Neural progenitor cell (in vitro differentiated cells): ENCODE measurements around the gene CUL1. TPM values are rescaled to one million over a fixed set of nuclear protein-coding genes. Genes with fewer than 3 reads are reported as not detected.

Experiments used
- DNase-seq: peaks from one replicate; pipeline ENCODE4 v3.0.0-alpha.2; 2016; ENCODE audit warnings: low spot score
- H2AFZ ChIP-seq: fragments of 200-600 bp; sonication (generic); replicated peaks from 2 replicates; pipeline ENCODE4 v1.6.1; 2016; ENCODE audit warnings: antibody characterized with exemption
- H3F3A ChIP-seq: fragments of 200-600 bp; sonication (generic); 2 replicates; pipeline ENCODE4 v1.6.1; 2016; ENCODE audit warnings: antibody characterized with exemption, low read depth
- H3K27ac ChIP-seq: fragments of 200-600 bp; sonication (generic); 2 replicates; pipeline ENCODE4 v1.5.1; 2016; ENCODE audit warnings: mild to moderate bottlenecking
- H3K27me3 ChIP-seq: fragments of 200-600 bp; sonication (generic); 2 replicates; pipeline ENCODE4 v1.6.1; 2016; ENCODE audit warnings: mild to moderate bottlenecking, moderate library complexity
- H3K36me3 ChIP-seq: fragments of 200-600 bp; sonication (generic); 2 replicates; pipeline ENCODE4 v1.5.1; 2016
- H3K4me1 ChIP-seq: fragments of 200-600 bp; sonication (generic); 2 replicates; pipeline ENCODE4 v1.6.1; 2016; ENCODE audit warnings: mixed run types
- H3K4me2 ChIP-seq: fragments of 200-600 bp; sonication (generic); 2 replicates; pipeline ENCODE4 v1.6.1; 2016
- H3K4me3 ChIP-seq: fragments of 200-600 bp; sonication (generic); 2 replicates; pipeline ENCODE4 v1.5.1; 2016
- H3K79me2 ChIP-seq: fragments of 200-600 bp; sonication (generic); 2 replicates; pipeline ENCODE4 v1.6.1; 2016; ENCODE audit warnings: low read depth
- H3K9ac ChIP-seq: fragments of 200-600 bp; sonication (generic); 2 replicates; pipeline ENCODE4 v1.6.1; 2016
- H3K9me3 ChIP-seq: fragments of 200-600 bp; sonication (generic); 2 replicates; pipeline ENCODE4 v1.5.1; 2016; ENCODE audit warnings: low read depth
- H4K20me1 ChIP-seq: fragments of 200-600 bp; sonication (generic); 2 replicates; pipeline ENCODE4 v1.6.1; 2016; ENCODE audit warnings: low read depth
- H3K27ac Mint-ChIP-seq: 3 replicates; pipeline ENCODE4 v1.8.0; 2021; ENCODE audit warnings: mixed read lengths
- H3K27me3 Mint-ChIP-seq: 2 replicates; pipeline ENCODE4 v1.8.0; 2022; ENCODE audit warnings: low read depth, mild to moderate bottlenecking, inconsistent platforms, moderate library complexity, mixed read lengths; ENCODE audit not compliant: insufficient read depth
- H3K36me3 Mint-ChIP-seq: 3 replicates; pipeline ENCODE4 v1.8.0; 2021; ENCODE audit warnings: mixed read lengths
- H3K4me1 Mint-ChIP-seq: 3 replicates; pipeline ENCODE4 v1.8.0; 2021; ENCODE audit warnings: mixed read lengths
- H3K4me3 Mint-ChIP-seq: 3 replicates; pipeline ENCODE4 v1.8.0; 2021; ENCODE audit warnings: mild to moderate bottlenecking, moderate library complexity, mixed read lengths
- H3K9me3 Mint-ChIP-seq: 3 replicates; pipeline ENCODE4 v1.8.0; 2020; ENCODE audit warnings: mixed read lengths
- CTCF ChIP-seq: fragments of 200-600 bp; sonication (generic); IDR thresholded peaks from 2 replicates; pipeline ENCODE4 v1.5.1; 2017; ENCODE audit warnings: antibody characterized with exemption, mild to moderate bottlenecking
- EZH2 ChIP-seq: fragments of 200-600 bp; sonication (generic); IDR thresholded peaks from 2 replicates; pipeline ENCODE4 v1.6.1; 2017; ENCODE audit warnings: antibody characterized with exemption, mild to moderate bottlenecking, moderate library complexity
- EZH2phosphoT487 ChIP-seq: fragments of 200-600 bp; sonication (generic); IDR thresholded peaks from 2 replicates; pipeline ENCODE4 v1.6.1; 2017; ENCODE audit warnings: antibody characterized with exemption
- total RNA-seq: library from RNA; depleted of rRNA; stranded (reverse); fragments of >200 nt; gene quantifications from 2 replicates; pipeline ENCODE4 v1.2.3, GENCODE V29; 2015; ENCODE audit warnings: low replicate concordance

CUL1 gene
- total RNA-seq, result 74.2 and 89.3 TPM in 2 replicates

- Histone ChIP-seq H3K4me2 (peak within 1 kb of the TSS; percentile 88), H3K27me3 (no peaks in the 10 kb centered on the region), H3K79me2 (peaks cover 64% of the 10 kb centered on the region), H3K27ac (peak within 1 kb of the TSS; percentile 93), H3K9me3 (no peaks in the 10 kb centered on the region), H3K4me3 (peak within 1 kb of the TSS; percentile 81), H3F3A (peaks cover 26% of the 10 kb centered on the region), H3K36me3 (no peaks in the 10 kb centered on the region), H4K20me1 (peaks cover 30% of the 10 kb centered on the region), H3K4me1 (peaks cover 37% of the 10 kb centered on the region), H3K9ac (peak within 1 kb of the TSS; percentile 92), H2AFZ (peak within 1 kb of the TSS; percentile 70)
- Mint-ChIP-seq H3K4me3 (peak within 1 kb of the TSS; percentile 94), H3K27ac (peak within 1 kb of the TSS; percentile 97), H3K36me3 (peaks cover 9% of the 10 kb centered on the region), H3K27me3 (peaks cover 5% of the 10 kb centered on the region), H3K9me3 (no peaks in the 10 kb centered on the region), H3K4me1 (peaks cover 40% of the 10 kb centered on the region)
- DNase-seq, result peak; percentile 89
- no peak for TF ChIP-seq EZH2phosphoT487
- TF ChIP-seq CTCF, result no peak
Observed at GRCh38 chr7:148698397-148699023, at the start of gene CUL1. Gene CUL1 (plus strand): TSS chr7:148698903. CDS start chr7:148730123, 31,220 bp downstream.

- Mint-ChIP-seq H3K9me3 (no peaks in the 10 kb centered on the region), H3K4me3 (no peak overlapping the region), H3K27ac (no peak overlapping the region), H3K4me1 (no peaks in the 10 kb centered on the region), H3K27me3 (no peaks in the 10 kb centered on the region), H3K36me3 (no peaks in the 10 kb centered on the region)
- no peaks in the 10 kb centered on the region for H3K79me2 ChIP-seq
- DNase-seq, result no peak
- H3K27ac ChIP-seq, result no peak overlapping the region
- no peak overlapping the region for H3K4me3 ChIP-seq
- no peaks in the 10 kb centered on the region for H3K27me3 ChIP-seq
- no peaks in the 10 kb centered on the region for H3K4me1 ChIP-seq
- TF ChIP-seq EZH2phosphoT487 (no peak), EZH2 (no peak)
- no peak overlapping the region for H3K4me2 ChIP-seq
- no peak overlapping the region for H3K9ac ChIP-seq
- H3K9me3 ChIP-seq, result no peaks in the 10 kb centered on the region
- peaks cover 14% of the 10 kb centered on the region for H3F3A ChIP-seq
- no peaks in the 10 kb centered on the region for H4K20me1 ChIP-seq
- H3K36me3 ChIP-seq, result no peaks in the 10 kb centered on the region
- H2AFZ ChIP-seq, result no peak overlapping the region
Observed at GRCh38 chr7:148650232-148650858, 48.4 kb upstream of the CUL1 start.

GRCh38 chr7:148652773-148653172, 45.9 kb upstream of the CUL1 start:
- Histone ChIP-seq H3K4me1 (no peaks in the 10 kb centered on the region), H3K27me3 (no peaks in the 10 kb centered on the region), H3K9me3 (no peaks in the 10 kb centered on the region), H3K36me3 (no peaks in the 10 kb centered on the region), H3K9ac (no peak overlapping the region), H3K27ac (no peak overlapping the region), H3K4me3 (no peak overlapping the region), H3F3A (peaks cover 14% of the 10 kb centered on the region), H4K20me1 (no peaks in the 10 kb centered on the region), H2AFZ (no peak overlapping the region), H3K79me2 (no peaks in the 10 kb centered on the region), H3K4me2 (no peak overlapping the region)
- TF ChIP-seq EZH2phosphoT487 (no peak), EZH2 (no peak), CTCF (no peak)
- Mint-ChIP-seq H3K27ac (no peak overlapping the region), H3K27me3 (no peaks in the 10 kb centered on the region), H3K4me3 (no peak overlapping the region), H3K9me3 (no peaks in the 10 kb centered on the region), H3K4me1 (no peaks in the 10 kb centered on the region), H3K36me3 (no peaks in the 10 kb centered on the region)
- no peak for DNase-seq

- H3K4me1 Mint-ChIP-seq, result no peaks in the 10 kb centered on the region
- no peaks in the 10 kb centered on the region for H3K27me3 ChIP-seq
- no peak overlapping the region for H3K9ac ChIP-seq
- H3K9me3 ChIP-seq, result no peaks in the 10 kb centered on the region
- TF ChIP-seq EZH2, result no peak
- TF ChIP-seq CTCF, result no peak
- no peak for TF ChIP-seq EZH2phosphoT487
- no peaks in the 10 kb centered on the region for H3K36me3 ChIP-seq
- H3K27me3 Mint-ChIP-seq, result no peaks in the 10 kb centered on the region
- H3K36me3 Mint-ChIP-seq, result no peaks in the 10 kb centered on the region
- H3K4me2 ChIP-seq, result no peak overlapping the region
- DNase-seq, result no peak
- H3K27ac Mint-ChIP-seq, result no peak overlapping the region
- H3K4me3 Mint-ChIP-seq, result no peak overlapping the region
- no peak overlapping the region for H3K27ac ChIP-seq
- no peaks in the 10 kb centered on the region for H3K4me1 ChIP-seq
- H2AFZ ChIP-seq, result no peak overlapping the region
- H4K20me1 ChIP-seq, result no peaks in the 10 kb centered on the region
- H3F3A ChIP-seq, result no peaks in the 10 kb centered on the region
- no peak overlapping the region for H3K4me3 ChIP-seq
- H3K79me2 ChIP-seq, result no peaks in the 10 kb centered on the region
- peaks cover 3% of the 10 kb centered on the region for H3K9me3 Mint-ChIP-seq
Observed at GRCh38 chr7:148657929-148658328, 40.8 kb upstream of the CUL1 start.
